GM12864 (cell line): ENCODE results near the gene S100G.
"Not testable (repeated sequence)": the region's sequence is repeated elsewhere in the genome, so short reads cannot be mapped to it uniquely, and the experiment has no call there.

Experiments
- DNase-seq: peaks from one replicate; pipeline ENCODE4 v3.0.0-alpha.2; 2011; ENCODE audit warnings: low read depth
- H3K4me3 ChIP-seq: 2 replicates; pipeline ENCODE4 v1.5.1; 2011; ENCODE audit warnings: mild to moderate bottlenecking, low read depth, low read length, control low read depth
- TF ChIP-seq, protein P1 (sequence below): IDR thresholded peaks from 2 replicates; pipeline ENCODE4 v1.5.1; 2011; ENCODE audit warnings: low read depth, mild to moderate bottlenecking, moderate library complexity, low read length, control low read depth, inconsistent platforms; ENCODE audit errors: missing control alignments

S100G gene

GRCh38 chrX:16612257-16612897 is 37.6 kb upstream of the S100G start:
- no peak overlapping the region for H3K4me3 ChIP-seq
- TF ChIP-seq, protein P1, sequence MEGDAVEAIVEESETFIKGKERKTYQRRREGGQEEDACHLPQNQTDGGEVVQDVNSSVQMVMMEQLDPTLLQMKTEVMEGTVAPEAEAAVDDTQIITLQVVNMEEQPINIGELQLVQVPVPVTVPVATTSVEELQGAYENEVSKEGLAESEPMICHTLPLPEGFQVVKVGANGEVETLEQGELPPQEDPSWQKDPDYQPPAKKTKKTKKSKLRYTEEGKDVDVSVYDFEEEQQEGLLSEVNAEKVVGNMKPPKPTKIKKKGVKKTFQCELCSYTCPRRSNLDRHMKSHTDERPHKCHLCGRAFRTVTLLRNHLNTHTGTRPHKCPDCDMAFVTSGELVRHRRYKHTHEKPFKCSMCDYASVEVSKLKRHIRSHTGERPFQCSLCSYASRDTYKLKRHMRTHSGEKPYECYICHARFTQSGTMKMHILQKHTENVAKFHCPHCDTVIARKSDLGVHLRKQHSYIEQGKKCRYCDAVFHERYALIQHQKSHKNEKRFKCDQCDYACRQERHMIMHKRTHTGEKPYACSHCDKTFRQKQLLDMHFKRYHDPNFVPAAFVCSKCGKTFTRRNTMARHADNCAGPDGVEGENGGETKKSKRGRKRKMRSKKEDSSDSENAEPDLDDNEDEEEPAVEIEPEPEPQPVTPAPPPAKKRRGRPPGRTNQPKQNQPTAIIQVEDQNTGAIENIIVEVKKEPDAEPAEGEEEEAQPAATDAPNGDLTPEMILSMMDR = no peak
- DNase-seq = no peak

DNA sequence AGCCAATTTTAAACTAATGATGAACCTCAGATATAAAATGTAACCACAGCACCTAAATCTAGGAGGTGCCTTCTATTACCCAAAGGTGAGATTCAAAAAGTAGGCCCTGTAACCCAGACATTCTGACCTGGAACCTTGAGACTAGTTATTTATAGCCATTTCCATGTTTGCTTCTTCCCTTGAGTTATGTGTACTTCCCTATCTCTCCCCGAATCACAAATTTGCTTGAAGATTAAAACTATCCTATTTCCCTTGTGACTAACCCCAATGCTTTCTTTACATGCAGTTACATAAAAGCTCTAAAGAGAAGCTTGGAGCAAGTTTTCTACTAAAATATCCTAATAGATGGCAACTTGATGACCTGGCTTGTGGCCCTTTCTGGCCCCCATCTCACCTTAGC is 32.6 kb upstream of the S100G start:
- no peak overlapping the region for H3K4me3 ChIP-seq
- DNase-seq = no peak
- TF ChIP-seq, protein P1 = no peak

GRCh38 chrX:16618422-16618821 is 31.5 kb upstream of the S100G start:
- no peak overlapping the region for H3K4me3 ChIP-seq
- TF ChIP-seq, protein P1 = no peak
- no peak for DNase-seq

DNA sequence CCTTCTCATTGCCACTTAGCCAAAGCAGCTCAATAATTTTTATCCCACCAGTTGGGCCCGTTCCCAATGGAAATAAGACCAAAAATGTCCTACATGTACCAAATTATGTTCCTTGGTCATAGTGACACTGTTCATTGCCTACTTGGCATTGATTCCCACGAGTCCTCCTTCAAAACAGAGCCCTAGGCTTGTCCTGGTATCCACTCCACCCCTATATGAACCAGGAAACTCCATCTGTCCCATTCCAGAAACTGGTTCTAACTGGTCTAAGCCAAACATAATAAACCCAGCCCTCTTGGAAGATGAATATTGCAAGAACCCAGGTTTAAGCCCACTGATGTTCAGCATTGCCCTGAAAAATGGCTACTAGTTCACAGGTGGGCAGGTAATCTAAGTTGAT is 30.9 kb upstream of the S100G start:
- no peak overlapping the region for H3K4me3 ChIP-seq
- TF ChIP-seq, protein P1 = no peak
- no peak for DNase-seq

DNA sequence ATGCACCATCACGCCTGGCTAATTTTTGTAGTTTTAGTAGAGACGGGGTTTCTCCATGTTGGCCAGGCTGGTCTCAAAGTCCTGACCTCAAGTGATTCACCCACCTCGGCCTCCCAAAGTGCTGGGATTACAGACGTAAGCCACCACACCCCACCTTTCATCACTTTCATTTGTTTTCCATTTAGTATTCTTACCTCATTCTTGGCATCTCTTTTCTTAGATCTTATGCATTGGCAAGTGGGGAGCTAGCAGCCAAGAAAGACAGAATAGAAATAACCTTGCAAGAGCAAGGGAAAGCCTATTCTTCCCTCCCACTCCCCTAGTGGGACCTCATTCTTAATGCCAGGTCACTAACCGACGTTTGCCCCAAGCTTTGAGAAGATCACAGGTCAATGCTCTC is 21.4 kb upstream of the S100G start:
- not testable (repeated sequence) for H3K4me3 ChIP-seq, DNase-seq

DNA sequence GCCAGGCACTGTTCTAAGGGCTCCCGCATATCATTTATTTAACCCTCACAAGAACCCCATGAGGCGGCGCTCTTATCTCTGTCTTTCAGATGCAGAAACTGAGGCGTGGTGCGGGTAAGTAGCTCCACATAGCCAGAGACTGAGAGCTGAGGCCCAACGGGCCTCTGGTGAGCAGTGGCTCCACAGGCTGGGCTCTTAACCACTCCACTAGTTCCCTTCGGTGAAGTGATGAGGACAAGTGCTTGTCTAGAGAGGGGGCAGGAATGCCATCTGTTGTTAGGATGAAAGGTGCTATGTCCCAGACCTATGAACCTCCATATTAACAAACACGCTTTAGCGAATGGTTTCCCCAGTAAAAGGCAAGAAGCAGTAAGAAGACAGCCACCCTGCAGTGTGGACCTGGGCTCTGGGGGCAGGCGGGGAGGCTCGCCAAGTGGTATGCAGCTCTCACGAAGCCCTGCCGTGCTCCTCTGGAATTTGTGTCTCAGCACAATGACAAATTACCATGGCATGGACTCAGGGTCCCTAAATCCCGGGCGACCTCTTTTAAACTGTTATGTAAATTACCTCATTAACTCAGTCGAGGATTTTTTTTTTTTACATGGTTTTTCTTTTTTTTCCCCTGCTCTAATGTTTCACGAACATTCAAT is 20.9 kb upstream of the S100G start:
- no peak overlapping the region for H3K4me3 ChIP-seq
- no peak for DNase-seq
- TF ChIP-seq, protein P1 = no peak

GRCh38 chrX:16629909-16630308 is 20.0 kb upstream of the S100G start:
- no peak for DNase-seq
- TF ChIP-seq, protein P1 = no peak
- no peak overlapping the region for H3K4me3 ChIP-seq
